Astrocyte (in vitro differentiated cells and primary cell): ENCODE measurements around the gene KLHL24. TPM values are rescaled to one million over a fixed set of nuclear protein-coding genes. Genes with fewer than 3 reads are reported as not detected.

ENCODE experiments used
- DNase-seq: peaks from one replicate; pipeline ENCODE4 v3.0.0-alpha.2; 2010; ENCODE audit warnings: low read depth
- FAIRE-seq: peaks from 2 replicates; lab custom pipeline; 2011; peaks lifted over from hg19 to GRCh38; lab: Jason Lieb, UNC
- H2AFZ ChIP-seq: 2 replicates; pipeline ENCODE4 v1.6.0; 2012; ENCODE audit warnings: low read depth, low read length, inconsistent platforms
- H3K27ac ChIP-seq: 2 replicates; pipeline ENCODE4 v1.5.1; 2011; ENCODE audit warnings: low read depth, low read length, inconsistent platforms
- H3K27me3 ChIP-seq: 2 replicates; pipeline ENCODE4 v1.6.0; 2011; ENCODE audit warnings: low read length, inconsistent platforms; ENCODE audit not compliant: insufficient read depth
- H3K36me3 ChIP-seq: 2 replicates; pipeline ENCODE4 v1.5.1; 2011; ENCODE audit warnings: low read length, inconsistent platforms; ENCODE audit not compliant: insufficient read depth
- H3K4me1 ChIP-seq: 2 replicates; pipeline ENCODE4 v1.5.1; 2011; ENCODE audit warnings: low read length, inconsistent platforms; ENCODE audit not compliant: insufficient read depth
- H3K4me2 ChIP-seq: 2 replicates; pipeline ENCODE4 v1.6.0; 2012; ENCODE audit warnings: low read length, inconsistent platforms
- H3K4me3 ChIP-seq: 2 replicates; pipeline ENCODE4 v1.5.1; 2011; ENCODE audit warnings: low read depth, mild to moderate bottlenecking, low read length, inconsistent platforms; ENCODE audit not compliant: insufficient read depth
- H3K79me2 ChIP-seq: 2 replicates; pipeline ENCODE4 v1.6.0; 2012; ENCODE audit warnings: mild to moderate bottlenecking, low read length, inconsistent platforms; ENCODE audit not compliant: insufficient read depth
- H3K9ac ChIP-seq: 2 replicates; pipeline ENCODE4 v1.6.0; 2012; ENCODE audit warnings: mild to moderate bottlenecking, low read length, inconsistent platforms
- H3K9me3 ChIP-seq: 2 replicates; pipeline ENCODE4 v1.5.1; 2012; ENCODE audit warnings: low read depth, mild to moderate bottlenecking, low read length, inconsistent platforms; ENCODE audit not compliant: insufficient read depth
- H4K20me1 ChIP-seq: 2 replicates; pipeline ENCODE4 v1.6.0; 2012; ENCODE audit warnings: low read length, inconsistent platforms; ENCODE audit not compliant: insufficient read depth
- H3K27ac Mint-ChIP-seq: one replicate; pipeline ENCODE4 v1.8.0; 2021; ENCODE audit warnings: mild to moderate bottlenecking, mixed read lengths; ENCODE audit not compliant: unreplicated experiment
- H3K27me3 Mint-ChIP-seq: one replicate; pipeline ENCODE4 v1.8.0; 2021; ENCODE audit warnings: low read depth, mixed read lengths; ENCODE audit not compliant: unreplicated experiment
- H3K36me3 Mint-ChIP-seq: one replicate; pipeline ENCODE4 v1.8.0; 2021; ENCODE audit warnings: low read depth, mixed read lengths; ENCODE audit not compliant: unreplicated experiment
- H3K4me1 Mint-ChIP-seq: one replicate; pipeline ENCODE4 v1.8.0; 2021; ENCODE audit warnings: low read depth, mixed read lengths; ENCODE audit not compliant: unreplicated experiment
- H3K4me3 Mint-ChIP-seq: one replicate; pipeline ENCODE4 v1.8.0; 2021; ENCODE audit warnings: mild to moderate bottlenecking, moderate library complexity, mixed read lengths; ENCODE audit not compliant: unreplicated experiment
- H3K9me3 Mint-ChIP-seq: one replicate; pipeline ENCODE4 v1.8.0; 2021; ENCODE audit warnings: mild to moderate bottlenecking, mixed read lengths; ENCODE audit not compliant: unreplicated experiment
- CTCF ChIP-seq: IDR thresholded peaks from 2 replicates; pipeline ENCODE4 v1.5.1; 2011; ENCODE audit warnings: low read depth, mild to moderate bottlenecking, inconsistent platforms, low read length, moderate library complexity; ENCODE audit not compliant: insufficient read depth
- EZH2 ChIP-seq: IDR thresholded peaks from 2 replicates; pipeline ENCODE4 v1.6.1; 2012; ENCODE audit warnings: mild to moderate bottlenecking, low read length, inconsistent platforms; ENCODE audit not compliant: insufficient read depth
- total RNA-seq: library from RNA; stranded (reverse); gene quantifications from 2 replicates; pipeline ENCODE4 v1.2.1, GENCODE V29; 2021

KLHL24 gene
- total RNA-seq, 1 donor from 2014 or later = 38.7 TPM

GRCh38 chr3:183634707-183635106 is 716 bp upstream of the KLHL24 start:
- Mint-ChIP-seq H3K27me3 (peaks cover 2% of the 10 kb centered on the region), H3K36me3 (no peaks in the 10 kb centered on the region), H3K9me3 (no peaks in the 10 kb centered on the region), H3K27ac (peak overlapping the region; percentile 81), H3K4me1 (peaks cover 6% of the 10 kb centered on the region), H3K4me3 (peak overlapping the region; percentile 91)
- H3K79me2 ChIP-seq = peaks cover 9% of the 10 kb centered on the region
- H3K9ac ChIP-seq = peak overlapping the region; percentile 98
- no peak for TF ChIP-seq EZH2
- no peak for TF ChIP-seq CTCF
- DNase-seq (no peak), FAIRE-seq (no peak)
- no peak overlapping the region for H3K4me3 ChIP-seq
- H4K20me1 ChIP-seq = no peaks in the 10 kb centered on the region
- H3K36me3 ChIP-seq = no peaks in the 10 kb centered on the region
- peaks cover 5% of the 10 kb centered on the region for H3K4me1 ChIP-seq
- peak overlapping the region; percentile 89 for H3K4me2 ChIP-seq
- no peaks in the 10 kb centered on the region for H3K9me3 ChIP-seq
- H2AFZ ChIP-seq = peak overlapping the region; percentile 84
- H3K27me3 ChIP-seq = no peaks in the 10 kb centered on the region
- H3K27ac ChIP-seq = peak overlapping the region; percentile 93

GRCh38 chr3:183635107-183635430 is 354 bp upstream of the KLHL24 start:
- Mint-ChIP-seq H3K4me3 (peak overlapping the region; percentile 91), H3K9me3 (no peaks in the 10 kb centered on the region), H3K27me3 (peaks cover 1% of the 10 kb centered on the region), H3K36me3 (no peaks in the 10 kb centered on the region), H3K27ac (peak overlapping the region; percentile 81), H3K4me1 (peaks cover 6% of the 10 kb centered on the region)
- no peaks in the 10 kb centered on the region for H4K20me1 ChIP-seq
- H3K4me3 ChIP-seq = peak overlapping the region; percentile 88
- H3K79me2 ChIP-seq = peaks cover 9% of the 10 kb centered on the region
- peaks cover 5% of the 10 kb centered on the region for H3K4me1 ChIP-seq
- peak overlapping the region; percentile 84 for H2AFZ ChIP-seq
- no peaks in the 10 kb centered on the region for H3K9me3 ChIP-seq
- peak overlapping the region; percentile 98 for H3K9ac ChIP-seq
- DNase-seq (no peak), FAIRE-seq (no peak)
- TF ChIP-seq EZH2 = no peak
- TF ChIP-seq CTCF = no peak
- H3K36me3 ChIP-seq = no peaks in the 10 kb centered on the region
- H3K27me3 ChIP-seq = no peaks in the 10 kb centered on the region
- H3K4me2 ChIP-seq = peak overlapping the region; percentile 89
- peak overlapping the region; percentile 93 for H3K27ac ChIP-seq

DNA sequence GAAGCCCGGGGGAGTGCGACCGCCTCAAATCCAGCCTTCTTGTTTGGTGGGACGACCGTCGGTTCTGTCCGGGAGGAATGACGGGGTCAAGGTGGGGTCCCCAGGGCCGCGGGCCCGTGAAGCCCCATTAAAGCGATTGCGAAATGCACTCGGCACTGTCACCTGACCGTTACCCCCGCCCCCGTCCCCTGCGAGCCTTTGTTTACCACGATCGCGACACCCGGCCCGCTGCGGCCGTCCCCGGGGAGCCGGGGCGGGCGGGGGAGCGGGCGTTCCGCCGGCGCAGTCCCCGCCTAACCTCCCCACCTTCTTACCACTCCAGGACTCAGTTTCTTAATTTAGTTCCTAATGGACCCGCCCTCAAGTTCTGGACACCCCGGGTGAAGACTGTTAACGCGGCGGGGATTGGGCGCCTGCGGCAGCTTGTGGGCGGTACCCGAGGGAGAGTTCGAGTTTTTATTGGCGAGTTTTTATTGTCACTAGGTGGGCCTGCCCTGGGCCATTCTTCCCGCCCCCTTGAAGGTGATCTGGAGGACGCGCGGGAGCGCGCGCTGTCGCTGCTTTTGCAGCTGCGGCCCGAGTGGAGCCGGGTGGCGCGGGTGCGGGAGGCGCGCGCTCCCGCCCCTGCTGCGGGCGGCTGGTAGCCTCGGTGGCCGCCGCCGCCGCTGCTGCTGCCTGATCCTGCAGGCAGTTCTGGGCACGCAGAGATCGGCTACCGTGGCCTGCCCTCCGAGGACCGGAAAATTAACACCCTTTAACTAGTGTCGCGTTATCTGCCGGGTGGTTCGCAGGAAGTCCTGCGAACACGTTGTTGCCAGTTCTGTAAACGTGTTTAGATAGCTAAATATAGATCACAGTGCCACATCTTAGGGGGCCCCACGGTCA is 1.0 kb downstream of the KLHL24 start:
- Histone ChIP-seq H2AFZ (peak overlapping the region; percentile 84), H3K9me3 (no peaks in the 10 kb centered on the region), H3K4me3 (peak overlapping the region; percentile 88), H3K36me3 (no peaks in the 10 kb centered on the region), H4K20me1 (no peaks in the 10 kb centered on the region), H3K79me2 (peaks cover 9% of the 10 kb centered on the region), H3K4me1 (peaks cover 5% of the 10 kb centered on the region), H3K27ac (peak overlapping the region; percentile 93), H3K9ac (peak overlapping the region; percentile 98), H3K4me2 (peak overlapping the region; percentile 89), H3K27me3 (no peaks in the 10 kb centered on the region)
- H3K9me3 Mint-ChIP-seq = no peaks in the 10 kb centered on the region
- peak; percentile 94 for DNase-seq
- peak overlapping the region; percentile 87 for H3K27ac Mint-ChIP-seq
- H3K4me1 Mint-ChIP-seq = peaks cover 6% of the 10 kb centered on the region
- TF ChIP-seq CTCF (no peak), EZH2 (no peak)
- H3K36me3 Mint-ChIP-seq = no peaks in the 10 kb centered on the region
- no peak for FAIRE-seq
- H3K27me3 Mint-ChIP-seq = no peaks in the 10 kb centered on the region
- H3K4me3 Mint-ChIP-seq = peak overlapping the region; percentile 91
